Measurements from ENCODE around the gene GPX8. TPM values are rescaled to one million over a fixed set of nuclear protein-coding genes. Genes with fewer than 3 reads are reported as not detected.

Gene GPX8, protein sequence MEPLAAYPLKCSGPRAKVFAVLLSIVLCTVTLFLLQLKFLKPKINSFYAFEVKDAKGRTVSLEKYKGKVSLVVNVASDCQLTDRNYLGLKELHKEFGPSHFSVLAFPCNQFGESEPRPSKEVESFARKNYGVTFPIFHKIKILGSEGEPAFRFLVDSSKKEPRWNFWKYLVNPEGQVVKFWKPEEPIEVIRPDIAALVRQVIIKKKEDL
- 30.0 to 40.2 TPM (median 34.2 TPM) in 5 replicates for total RNA-seq (2022; extraction: Qiagen RNA extraction)

GRCh38 chr5:55159763-55160492, at the start of gene GPX8:
Gene GPX8, plus strand, starts transcription at chr5:55160171. Its CDS starts 22 bp downstream, at chr5:55160193.

DNA sequence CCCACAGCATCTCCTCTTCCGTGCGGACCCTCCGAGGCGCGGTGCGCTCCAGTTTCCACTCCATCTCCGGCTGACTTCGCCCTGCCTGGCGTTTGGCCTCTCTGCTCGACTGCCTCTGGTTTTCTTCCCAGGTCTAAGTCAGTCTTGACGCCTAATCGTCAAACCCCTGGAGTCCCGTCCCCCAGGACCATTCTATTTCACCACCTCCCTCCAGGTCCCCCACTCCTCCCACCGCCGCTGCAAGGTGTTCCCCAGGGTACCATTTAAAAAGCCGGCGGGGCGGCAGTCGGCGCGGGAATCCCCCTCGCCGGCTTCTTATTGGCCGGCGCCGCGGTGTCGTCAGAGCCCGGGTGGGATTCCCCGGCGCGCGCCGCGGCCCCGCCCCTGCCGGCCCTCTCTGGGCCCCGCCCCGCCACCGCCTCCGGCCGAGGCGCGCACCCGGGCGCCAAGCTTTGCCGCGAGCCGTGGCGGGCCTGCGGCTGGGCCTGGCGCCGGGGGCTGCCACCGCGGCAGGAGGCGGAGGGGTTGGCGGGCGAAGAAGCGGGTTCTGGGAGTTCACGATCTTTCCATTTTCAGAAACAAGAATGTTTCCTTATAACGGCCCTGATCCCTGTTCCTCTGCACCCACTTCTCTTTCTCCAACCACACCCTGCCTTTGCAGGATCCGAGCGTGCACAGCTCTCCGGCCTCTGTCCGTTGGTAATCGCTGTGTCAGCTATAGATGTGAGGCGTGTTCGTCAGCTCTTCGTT, 13.1 kb downstream of the GPX8 start, which contains the start of gene CDC20B:
TSS of gene CDC20B (minus strand) at position 241 of the 750 bp plus-strand sequence. CDS start at position 64, 177 bp downstream.

Other genes with a start within 250 kb of the GPX8 start
- gene ESM1, start 174.6 kb upstream of the GPX8 start, total RNA-seq (2022; extraction: Qiagen RNA extraction): not detected in 5 replicates
- gene GZMK, start 135.9 kb upstream of the GPX8 start, total RNA-seq (2022; extraction: Qiagen RNA extraction): not detected in 5 replicates
- not detected in 5 replicates for gene GZMA, start 57.5 kb upstream of the GPX8 start, total RNA-seq (2022; extraction: Qiagen RNA extraction)
- 0.05 to 0.10 TPM (median 0.06 TPM) in 5 replicates for gene CDC20B, start 13.0 kb downstream of the GPX8 start, total RNA-seq (2022; extraction: Qiagen RNA extraction)
- gene MCIDAS, start 67.1 kb downstream of the GPX8 start, total RNA-seq (2022; extraction: Qiagen RNA extraction): 1.8 to 2.5 TPM (median 2.0 TPM) in 5 replicates
- gene CCNO, start 73.4 kb downstream of the GPX8 start, total RNA-seq (2022; extraction: Qiagen RNA extraction): 4.3 to 8.1 TPM (median 7.0 TPM) in 5 replicates
- gene DHX29, start 147.5 kb downstream of the GPX8 start, total RNA-seq (2022; extraction: Qiagen RNA extraction): 20.3 to 27.7 TPM (median 22.4 TPM) in 5 replicates
- 29.1 to 61.5 TPM (median 34.0 TPM) in 5 replicates for gene MTREX, start 147.8 kb downstream of the GPX8 start, total RNA-seq (2022; extraction: Qiagen RNA extraction)

Measured in A549 treated with Hydrocortisone at 1 μM for 4 hours (cell line).